HuH-7 (cell line): Measurements from ENCODE around the gene CPT2.

Experiments used
- DNase-seq: peaks from one replicate; pipeline ENCODE4 v3.0.0; 2011; ENCODE audit warnings: low spot score

CPT2 gene

DNA sequence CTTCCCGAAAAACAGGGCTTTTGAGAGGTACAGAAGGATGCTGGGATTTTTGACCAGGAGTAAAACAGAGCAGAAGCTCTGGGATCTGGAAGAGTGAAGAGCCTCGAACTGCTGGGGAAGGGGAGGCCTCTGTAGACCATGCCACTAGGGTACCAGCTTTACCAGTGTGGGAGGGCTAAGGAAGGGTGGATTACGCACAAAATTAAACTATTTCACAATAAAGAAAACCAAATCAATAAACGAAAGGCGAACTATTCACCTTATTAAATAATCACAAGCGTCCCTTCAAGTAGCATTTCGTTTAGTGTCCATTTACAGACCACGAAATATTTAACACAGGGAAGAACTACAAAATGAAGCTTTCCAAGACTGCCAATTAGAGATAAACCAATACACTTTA is 23.1 kb downstream of the CPT2 start:
- no peak for DNase-seq

DNA sequence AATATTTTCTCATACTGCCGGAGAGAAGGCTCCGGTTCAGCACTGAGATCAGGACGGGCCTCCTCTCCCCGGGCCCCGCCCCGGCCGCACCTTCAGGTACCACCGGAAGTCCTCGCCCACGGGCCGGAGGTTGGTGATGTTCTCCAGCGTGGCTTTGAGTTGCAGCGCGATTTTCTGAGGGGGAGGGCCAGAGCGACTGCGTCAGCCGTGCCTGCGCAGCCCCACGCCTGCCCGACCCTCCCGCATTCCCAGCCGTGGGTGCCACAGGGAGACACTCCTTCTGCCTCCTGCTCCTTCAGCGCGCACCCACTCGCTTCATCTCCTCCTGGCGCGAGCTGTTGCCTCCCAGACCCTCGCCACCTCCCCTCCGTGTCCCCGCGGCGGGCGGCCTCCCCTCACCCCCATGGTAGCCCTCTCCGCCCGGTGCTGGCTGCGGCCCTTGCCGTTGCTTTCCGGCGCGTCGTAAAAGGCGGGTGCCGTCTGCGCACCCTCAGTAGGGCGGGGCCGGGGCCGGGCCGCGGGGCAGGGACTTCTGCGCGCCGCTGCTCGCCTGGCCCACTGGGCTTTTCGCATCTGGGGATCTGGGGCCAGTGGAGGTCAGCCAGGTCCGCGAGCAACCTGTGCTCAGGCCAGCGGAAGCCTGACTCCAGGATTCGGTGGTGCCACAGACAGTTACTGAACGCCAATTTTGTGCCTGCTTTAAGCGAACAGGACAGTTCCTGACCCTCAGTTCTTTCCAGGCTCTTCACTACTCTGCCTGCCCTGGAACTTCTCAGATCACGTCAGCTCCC is 23.7 kb downstream of the CPT2 start, which contains the start of gene CZIB:
TSS of gene CZIB (minus strand) at position 464 of the 791 bp plus-strand sequence. CDS start at position 405, 59 bp downstream.
- peak; percentile 86 for DNase-seq

DNA sequence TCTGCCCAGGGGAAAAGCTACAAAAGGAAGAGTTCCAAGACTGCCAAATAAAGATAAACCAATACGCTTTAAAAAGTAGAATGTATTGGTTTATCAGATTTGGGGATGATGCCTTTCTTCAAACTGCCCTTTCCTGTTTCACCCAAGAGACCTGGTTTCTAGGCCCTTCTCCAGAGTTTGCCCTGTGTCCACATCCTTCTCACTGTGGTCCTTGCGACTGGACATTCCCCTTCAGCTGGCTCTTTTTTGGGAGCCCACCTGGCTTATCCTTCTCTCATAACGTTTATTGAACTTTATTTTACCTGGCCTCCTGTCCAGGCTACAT is 24.3 kb downstream of the CPT2 start:
- DNase-seq: no peak

DNA sequence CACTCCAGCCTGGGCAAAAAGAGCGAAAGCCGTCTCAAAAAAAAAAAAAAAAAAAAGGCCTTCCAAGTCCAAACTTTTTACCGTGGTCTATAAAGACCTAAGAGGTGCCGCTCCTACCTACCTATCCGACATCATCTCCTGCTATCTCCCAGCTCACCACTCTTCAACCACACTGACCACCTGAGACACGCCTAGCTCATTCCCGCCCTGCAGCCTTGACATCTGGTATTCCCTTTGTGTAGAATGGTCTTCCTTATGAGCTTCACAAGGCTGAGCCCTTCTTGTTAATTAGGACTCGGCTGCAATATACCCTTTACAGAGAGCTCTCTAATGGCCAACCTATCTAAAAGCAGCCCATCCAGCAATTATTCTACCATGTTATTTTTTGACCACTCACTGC is 41.0 kb downstream of the CPT2 start:
- DNase-seq: no peak

DNA sequence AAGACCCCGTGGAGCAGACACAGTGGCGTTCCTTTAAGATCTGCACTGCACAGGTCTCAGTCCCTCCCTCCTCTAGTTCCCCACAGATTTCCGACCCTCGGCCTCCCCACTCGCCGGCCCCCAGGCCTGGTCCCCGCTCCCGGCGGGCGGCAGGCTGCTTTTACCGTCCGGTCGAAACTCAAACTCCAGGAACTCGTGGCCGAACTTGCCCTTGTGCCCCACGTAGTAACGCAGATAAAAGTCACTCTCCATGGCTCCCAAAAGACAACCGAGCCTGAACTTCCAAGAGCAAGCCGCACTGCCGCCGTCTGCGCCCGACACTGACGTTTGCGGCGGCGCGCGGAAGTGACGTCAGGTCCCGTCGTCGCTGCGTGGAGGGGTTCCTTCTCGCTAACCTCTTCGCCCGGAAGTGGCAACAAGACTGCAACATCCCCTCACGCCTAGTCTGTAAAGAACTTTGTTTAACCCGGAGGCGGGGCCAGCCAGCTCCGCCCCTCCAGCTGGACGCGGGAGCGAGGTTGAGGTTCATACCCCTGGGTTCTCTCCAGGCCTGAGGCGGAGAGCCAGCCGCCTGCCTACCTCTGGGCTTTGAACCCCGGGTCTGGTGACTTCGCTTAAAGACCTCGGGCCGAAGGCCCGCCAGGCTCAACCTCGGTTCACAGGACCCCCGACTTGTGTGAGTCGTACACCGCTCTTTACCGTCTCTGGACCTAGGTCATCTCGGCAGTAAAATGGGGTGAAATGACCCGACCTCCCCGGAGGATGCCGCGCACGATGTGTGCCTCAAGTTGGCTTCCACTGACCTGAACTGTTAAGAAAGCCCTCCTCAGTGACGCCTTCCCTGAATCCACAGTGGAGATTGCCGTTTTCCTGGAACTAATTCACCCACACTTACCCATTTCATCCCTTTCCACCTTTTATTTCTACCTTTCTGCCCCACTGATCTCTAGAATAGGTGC is 41.9 kb downstream of the CPT2 start, which contains the start of gene MAGOH:
TSS of gene MAGOH (minus strand) at position 322 of the 959 bp plus-strand sequence. CDS start at position 252, 70 bp downstream.
- peak; percentile 94 for DNase-seq

DNA sequence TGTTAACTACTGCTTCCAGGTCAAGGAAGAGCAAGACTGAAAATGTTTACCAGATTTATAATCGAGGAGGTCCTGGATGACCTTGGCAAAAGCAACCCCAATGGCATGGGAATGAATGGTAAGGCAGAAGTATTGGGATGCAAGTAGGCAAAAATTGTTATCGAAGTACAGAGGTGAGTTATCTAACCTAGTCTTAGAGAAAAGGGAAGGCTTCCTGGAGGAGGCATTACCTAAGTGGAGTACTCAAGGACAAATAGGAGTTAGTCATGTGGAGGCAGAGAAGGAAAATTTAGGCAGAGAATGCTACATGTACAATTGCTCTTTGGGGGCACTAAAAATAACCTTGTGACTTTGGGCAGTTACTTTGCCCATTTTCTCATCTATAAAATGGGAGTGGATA is 45.2 kb downstream of the CPT2 start:
- DNase-seq: no peak

DNA sequence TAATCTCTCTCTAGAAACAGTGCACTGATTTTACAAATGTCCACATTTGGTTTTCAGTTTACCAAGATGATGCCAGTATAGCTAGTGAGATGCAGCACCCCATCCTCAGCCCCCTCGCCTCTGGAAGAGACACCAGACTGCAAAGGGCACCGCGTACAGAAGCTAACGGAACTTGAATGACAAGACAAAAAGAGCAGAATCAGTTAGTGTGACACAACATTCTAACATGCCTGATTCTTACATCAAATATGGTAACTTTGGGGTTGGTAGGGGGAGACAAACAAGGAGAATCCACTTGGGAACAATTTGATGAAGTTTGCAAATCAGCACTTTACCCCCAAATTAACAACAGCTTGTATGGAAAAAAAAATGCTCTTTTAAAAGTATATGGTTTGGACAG is 45.8 kb downstream of the CPT2 start:
- no peak for DNase-seq

DNA sequence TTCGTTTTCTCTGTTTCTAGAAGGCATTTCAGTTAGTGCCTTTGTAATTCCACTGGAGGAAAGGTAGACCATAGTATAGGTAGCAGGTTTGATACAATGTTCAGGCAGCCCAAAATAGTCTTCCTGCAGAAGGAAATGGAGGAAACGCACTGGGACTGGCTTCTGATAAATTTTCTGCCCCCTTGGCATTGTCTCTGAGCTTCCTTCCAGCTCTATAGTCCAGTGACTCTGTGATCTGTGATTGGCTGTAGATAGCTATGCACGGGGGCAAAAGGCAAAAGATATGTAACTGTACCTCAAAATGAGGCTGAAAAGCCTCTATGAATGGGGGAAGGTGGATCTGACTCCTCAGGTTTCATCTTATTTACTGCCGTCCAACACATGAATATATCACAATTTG is 47.5 kb downstream of the CPT2 start:
- DNase-seq: no peak

DNA sequence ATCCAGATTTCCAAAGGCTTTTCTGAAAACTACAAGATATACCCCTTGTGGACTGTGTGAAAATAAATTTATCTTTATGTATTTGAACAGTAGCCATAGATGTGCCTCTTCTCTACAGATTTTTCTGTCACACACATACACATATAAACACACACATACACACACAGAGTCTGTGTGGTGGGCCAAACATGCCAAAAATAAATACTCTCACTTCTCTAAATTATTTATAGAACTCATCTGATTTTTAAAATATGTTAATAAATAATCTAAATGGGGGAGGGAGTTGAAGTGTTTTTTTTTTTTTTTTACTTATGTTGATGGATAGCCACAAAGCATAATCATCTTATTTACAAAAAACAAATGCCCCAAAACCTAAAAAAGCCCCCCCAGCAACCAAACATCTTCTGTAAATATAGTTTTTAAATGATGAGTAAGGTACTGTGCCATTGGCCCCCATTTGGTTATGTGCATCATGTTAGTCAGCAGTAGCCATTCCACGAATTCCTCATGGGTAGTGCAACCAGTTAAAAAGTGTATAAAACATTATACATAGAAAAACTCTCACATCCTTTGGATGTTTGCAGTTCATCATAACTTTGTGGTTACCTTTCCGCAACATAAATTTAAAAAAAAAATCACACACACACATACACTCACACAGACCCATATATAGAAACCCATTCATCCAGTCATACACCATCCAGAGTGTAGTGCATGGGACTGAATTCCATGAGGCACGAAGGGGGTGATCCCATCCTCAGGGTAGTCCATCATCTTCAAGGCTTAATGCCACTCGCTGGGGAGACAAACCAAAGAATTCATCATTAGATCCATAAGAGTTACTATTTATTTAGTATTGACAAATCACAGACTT is 49.9 kb downstream of the CPT2 start:
- no peak for DNase-seq

DNA sequence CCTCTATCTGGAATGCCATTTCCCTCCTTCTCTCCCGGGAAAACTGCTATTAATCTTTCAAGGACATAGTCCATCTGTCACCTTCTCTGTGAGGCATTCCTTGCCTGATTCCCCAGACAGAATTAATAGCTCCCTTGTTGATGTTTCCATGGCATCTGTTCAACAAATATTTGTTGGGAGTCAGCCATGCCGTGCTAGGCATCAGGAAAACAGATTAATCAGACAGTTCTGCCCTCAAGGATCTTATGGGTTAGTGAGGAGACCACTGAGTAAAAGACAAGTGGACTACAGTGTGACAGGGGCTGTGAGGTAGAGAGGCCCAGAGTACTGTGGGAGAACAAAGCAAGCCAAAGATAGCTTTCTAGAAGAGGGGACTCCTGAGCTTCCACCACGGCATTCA is 53.1 kb downstream of the CPT2 start:
- no peak for DNase-seq

DNA sequence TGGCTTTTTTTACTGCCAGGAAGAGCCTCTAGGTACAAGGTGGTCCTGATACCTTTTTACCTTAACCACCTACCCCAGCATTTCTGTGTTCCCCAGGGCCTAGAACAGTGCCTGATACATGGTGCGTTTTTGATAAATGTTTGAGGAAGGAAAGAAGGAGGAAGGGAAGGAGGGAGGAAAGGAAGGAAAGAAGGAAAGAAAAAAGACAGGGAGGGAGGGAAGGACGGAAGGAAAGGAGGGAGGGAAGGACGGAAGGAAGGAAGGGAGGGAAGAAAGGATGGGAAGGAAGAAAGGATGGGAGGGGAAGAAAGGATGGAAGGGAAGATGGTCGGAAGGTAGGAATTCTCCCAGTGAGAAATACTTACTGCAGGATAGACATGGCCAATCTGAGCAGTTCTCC is 53.7 kb downstream of the CPT2 start:
- no peak for DNase-seq

DNA sequence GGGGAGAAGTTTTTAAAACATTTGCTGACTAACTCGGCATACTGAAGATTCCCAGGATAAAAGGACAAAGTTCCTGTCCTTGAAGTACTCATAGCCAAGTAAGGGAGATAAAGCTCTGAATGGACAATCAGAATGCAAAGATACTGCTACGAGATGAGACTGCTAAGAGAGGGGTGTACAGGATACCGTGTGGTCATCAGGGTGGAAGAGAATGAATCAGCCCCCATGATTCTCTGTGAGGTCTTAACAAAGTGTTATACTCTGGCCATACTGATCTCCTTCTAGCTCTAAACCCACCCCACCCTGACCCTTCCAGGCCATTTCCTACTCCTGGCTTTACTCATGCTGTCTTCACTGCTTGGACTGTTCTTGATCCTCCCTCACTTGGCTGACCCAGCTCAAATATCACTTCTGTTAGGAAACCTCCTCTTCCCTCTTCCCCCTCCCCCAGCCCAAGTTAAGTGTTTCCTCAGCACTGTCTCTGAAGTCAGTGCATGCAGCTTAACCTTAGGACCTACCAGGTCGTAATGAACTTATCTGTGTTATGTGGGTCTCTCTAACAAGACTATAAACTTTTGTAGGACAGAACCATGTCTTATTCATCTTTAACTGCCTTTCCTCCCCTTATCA is 57.5 kb downstream of the CPT2 start:
- no peak for DNase-seq

DNA sequence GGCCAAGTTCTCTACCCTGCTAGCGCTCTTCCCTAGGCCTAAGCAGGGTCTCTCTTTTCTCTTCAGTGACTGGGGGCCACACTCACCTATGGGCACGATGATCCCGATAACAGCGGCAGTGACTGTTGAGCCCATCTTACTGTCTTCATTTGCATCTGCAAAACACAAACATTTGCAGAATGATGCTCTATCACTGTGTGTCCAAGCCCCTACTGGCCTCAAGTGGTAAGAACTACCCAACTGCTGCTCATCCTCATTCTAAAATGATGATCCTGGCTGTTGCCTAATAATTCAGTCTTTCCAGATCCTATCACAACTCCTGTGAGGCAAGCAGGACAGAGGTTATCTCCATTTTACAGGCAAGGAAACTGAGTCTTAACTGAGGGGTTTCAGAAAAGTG is 58.4 kb downstream of the CPT2 start:
- DNase-seq: no peak

DNA sequence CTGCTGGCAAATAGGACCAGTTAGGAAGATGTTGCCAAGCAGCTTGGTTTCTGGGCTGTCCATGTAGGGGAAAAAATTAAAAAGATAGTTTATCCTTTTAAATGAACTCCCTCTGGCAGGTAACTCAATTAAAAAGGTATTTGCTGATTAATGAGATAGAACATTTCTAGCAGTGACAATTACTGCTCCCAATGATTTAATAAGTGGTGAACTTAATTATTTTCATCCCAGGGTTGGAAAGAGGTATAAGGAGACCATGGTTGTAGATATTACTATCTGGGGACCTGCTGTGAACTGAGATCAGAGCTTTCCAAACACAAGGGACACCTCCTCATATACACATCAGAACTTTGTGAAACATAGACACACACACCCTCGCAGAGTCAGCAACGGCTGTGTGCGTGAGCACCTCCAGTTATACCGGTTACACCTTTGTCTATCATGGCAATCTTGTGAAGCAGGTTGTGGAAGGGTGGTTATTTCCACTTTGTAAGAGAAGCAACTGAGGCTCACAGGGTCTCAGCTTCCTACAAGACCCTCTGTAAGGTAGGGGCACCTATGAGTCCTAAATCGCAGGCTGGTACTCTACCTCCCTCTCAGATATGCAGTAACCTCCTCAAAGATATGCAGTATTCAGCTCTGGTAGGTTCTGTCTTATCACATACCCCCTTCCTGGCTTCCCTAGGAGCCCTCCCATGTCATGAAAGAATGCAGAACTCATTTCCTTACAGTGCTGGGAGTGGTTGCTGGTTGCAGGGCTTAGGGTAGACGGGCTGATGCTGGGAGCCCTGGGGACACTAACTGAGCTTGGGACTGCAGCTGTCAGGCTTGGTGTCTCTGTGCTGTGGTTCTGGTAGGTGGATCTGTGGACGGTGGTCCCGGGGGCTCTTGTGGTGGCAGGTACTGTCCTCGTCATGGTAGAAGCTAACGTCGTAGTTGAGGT is 60.2 kb downstream of the CPT2 start:
- DNase-seq: no peak

DNA sequence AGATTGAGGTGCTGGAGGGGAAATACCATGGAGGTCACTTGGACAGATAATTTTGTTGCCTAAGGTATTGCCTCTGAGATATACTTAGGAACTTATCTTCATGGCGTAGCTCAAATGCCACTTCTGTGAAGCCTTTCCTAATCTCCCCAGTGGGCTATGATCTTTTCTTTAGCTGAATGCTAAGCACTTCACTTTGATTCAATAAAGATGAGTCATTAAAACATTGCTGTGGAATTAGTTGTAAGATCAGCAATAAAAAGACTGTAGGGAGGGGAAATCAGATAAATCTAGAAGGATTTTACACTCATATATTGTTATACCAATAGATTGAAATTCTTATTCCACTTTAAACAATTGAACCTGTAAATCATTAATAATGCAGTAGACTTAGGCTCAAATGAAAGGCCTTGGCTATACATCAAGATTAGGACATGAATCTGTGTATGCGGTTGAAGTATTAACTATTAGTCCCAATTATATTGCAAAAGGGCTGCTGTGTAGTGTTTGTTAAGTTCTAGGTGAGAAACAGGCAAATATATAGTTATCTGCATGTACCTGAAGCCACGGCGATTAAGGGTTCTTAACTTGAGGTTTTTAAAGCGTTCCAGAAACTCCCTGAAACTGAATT is 60.9 kb downstream of the CPT2 start:
- no peak for DNase-seq

DNA sequence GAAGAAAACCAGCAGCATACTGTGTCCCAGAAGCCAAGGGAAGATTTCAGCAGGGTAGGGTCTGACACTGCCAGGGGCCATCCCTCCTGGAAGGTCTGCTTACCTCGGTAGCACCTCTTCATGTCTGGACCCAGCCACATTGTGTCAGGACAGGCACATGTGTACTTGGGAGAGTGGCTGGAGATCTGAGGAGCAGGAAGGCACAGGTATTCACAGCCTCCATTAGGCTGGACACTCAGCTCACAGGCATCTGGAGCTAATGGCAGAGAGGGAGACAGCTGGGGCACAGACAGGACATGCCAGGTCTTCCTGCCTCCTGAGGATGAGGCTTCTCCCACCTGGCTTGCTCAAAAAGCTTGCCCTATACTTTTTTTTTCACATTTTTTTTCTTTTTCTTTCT is 61.6 kb downstream of the CPT2 start:
- no peak for DNase-seq

DNA sequence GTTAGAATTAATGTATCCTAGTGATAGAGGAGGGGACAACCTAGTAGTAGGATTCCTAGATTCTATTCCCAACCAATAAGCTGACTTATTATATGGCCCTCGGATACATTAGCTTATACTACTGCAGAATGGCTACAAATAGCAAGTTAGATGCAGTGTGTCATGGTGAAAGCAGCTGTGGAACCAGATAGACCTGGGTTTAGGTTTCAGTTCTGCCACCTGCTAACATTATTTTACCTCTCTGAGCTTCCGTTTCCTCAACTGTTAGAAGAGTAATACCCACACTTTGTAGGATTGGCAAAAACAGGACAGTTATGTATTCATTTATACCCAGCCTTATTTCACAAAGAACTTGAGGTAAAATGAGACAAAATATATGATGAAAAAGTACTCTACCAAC is 63.3 kb downstream of the CPT2 start:
- DNase-seq: no peak

DNA sequence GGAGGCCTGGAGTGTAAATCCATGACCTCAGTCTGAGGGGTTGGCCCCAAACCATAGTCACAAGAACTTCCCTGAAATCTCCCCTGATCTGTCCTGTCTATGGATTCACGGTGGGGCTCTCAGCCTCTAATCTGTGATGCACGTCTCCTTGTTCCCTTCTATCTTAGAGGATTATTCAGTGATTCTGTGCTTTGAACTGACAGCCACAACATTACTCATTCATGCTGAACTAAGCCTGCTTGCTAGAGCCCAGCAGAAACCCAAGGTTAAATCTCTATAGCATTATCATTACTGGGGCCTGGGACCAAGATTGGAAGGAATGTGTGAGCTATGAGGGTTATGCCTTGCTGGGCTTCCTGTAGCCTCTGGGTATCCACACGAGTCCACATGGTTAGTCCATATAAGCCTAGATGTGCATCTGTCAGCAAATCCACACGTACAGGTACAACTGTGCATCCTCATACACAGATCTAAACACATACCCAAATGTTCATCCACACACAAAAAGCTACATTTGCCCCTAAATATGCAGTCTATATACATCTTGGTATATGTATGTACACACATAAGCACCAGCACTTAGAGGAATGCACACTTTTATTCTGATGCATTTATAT is 64.1 kb downstream of the CPT2 start:
- no peak for DNase-seq

DNA sequence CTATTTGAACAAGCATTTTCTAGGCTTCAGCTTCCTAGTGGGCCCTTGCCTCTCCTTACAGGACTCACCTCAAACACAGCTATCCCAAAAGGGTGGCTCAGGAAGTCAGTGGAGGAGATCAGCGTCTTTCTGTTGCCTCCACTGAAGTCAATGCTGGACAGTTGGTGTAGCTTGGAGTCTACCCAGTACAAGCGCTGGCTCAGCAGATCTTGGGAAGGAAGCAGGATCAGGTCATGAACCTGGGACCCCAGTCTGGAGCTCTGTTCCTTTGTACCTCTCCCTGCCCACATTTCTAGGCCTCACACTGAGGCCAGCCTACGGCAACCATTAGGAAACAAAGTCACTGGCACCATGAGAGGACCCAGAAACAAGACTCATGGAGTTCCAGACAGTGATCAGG is 65.4 kb downstream of the CPT2 start:
- no peak for DNase-seq
